Natural killer cell treated with Interleukin-12 subunit alpha and Interleukin-12 subunit beta and Interleukin-15 and Interleukin-18, amount 100 ng/mL, for 72 hours (primary cell): ENCODE data around the gene SLC17A3. TPM values are rescaled to one million over a fixed set of nuclear protein-coding genes. Genes with fewer than 3 reads are reported as not detected.

Experiments used
- ATAC-seq, 2 donors: fragments of 150-1000 bp; cut with Tn5 transposase in 1 of 2; sonication (Bioruptor Pico), chemical (Tn5 transposase) in 1 of 2; 2 replicates each; pipeline ENCODE4 v1.10.0; 2021
- DNase-seq: peaks from one replicate; pipeline ENCODE4 v3.0.0; 2022; ENCODE audit warnings: low spot score
- H3K27ac Mint-ChIP-seq, 2 donors: 1 replicate in 1 of 2; 2 replicates in 1 of 2; pipeline ENCODE4 v1.8.0; 2022; ENCODE audit warnings: mixed read lengths in 2 of 2, mild to moderate bottlenecking in 1 of 2, moderate library complexity in 1 of 2
- H3K27me3 Mint-ChIP-seq, 2 donors: 1 replicate in 1 of 2; 2 replicates in 1 of 2; pipeline ENCODE4 v1.8.0; 2022; ENCODE audit warnings: mixed read lengths in 2 of 2
- H3K36me3 Mint-ChIP-seq: one replicate; pipeline ENCODE4 v1.8.0; 2022; ENCODE audit warnings: mixed read lengths
- H3K4me1 Mint-ChIP-seq, 2 donors: 1 replicate in 1 of 2; 2 replicates in 1 of 2; pipeline ENCODE4 v1.8.0; 2022; ENCODE audit warnings: low read depth in 2 of 2, mixed read lengths in 2 of 2, mild to moderate bottlenecking in 1 of 2
- H3K4me3 Mint-ChIP-seq: one replicate; pipeline ENCODE4 v1.8.0; 2022; ENCODE audit warnings: mixed read lengths
- H3K9me3 Mint-ChIP-seq: 2 replicates; pipeline ENCODE4 v1.8.0; 2022; ENCODE audit warnings: mixed read lengths
- total RNA-seq, 2 donors: library from RNA; stranded (reverse); gene quantifications; one replicate each; pipeline ENCODE4 v1.2.3, GENCODE V29; 2022

The SLC17A3 gene, protein sequence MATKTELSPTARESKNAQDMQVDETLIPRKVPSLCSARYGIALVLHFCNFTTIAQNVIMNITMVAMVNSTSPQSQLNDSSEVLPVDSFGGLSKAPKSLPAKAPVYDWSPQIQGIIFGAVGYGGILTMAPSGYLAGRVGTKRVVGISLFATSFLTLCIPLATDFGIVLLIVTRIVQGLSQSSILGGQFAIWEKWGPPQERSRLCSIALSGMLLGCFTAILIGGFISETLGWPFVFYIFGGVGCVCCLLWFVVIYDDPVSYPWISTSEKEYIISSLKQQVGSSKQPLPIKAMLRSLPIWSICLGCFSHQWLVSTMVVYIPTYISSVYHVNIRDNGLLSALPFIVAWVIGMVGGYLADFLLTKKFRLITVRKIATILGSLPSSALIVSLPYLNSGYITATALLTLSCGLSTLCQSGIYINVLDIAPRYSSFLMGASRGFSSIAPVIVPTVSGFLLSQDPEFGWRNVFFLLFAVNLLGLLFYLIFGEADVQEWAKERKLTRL
- total RNA-seq = not detected

- ATAC-seq = no peak
- no peak for DNase-seq
- no peaks in the 10 kb centered on the region for H3K36me3 Mint-ChIP-seq
- H3K27me3 Mint-ChIP-seq = no peaks in the 10 kb centered on the region
- H3K9me3 Mint-ChIP-seq = no peaks in the 10 kb centered on the region
- peaks cover 11 to 19% of the 10 kb centered on the region in 2 donors for H3K4me1 Mint-ChIP-seq
- peak within 1 kb of the TSS in 1 of 2 donors; percentile 60 for H3K27ac Mint-ChIP-seq
- peak within 1 kb of the TSS; percentile 13 for H3K4me3 Mint-ChIP-seq
Observed at GRCh38 chr6:25874118-25874517, at the start of gene SLC17A3. TSS of gene SLC17A3 (minus strand) at chr6:25874243. CDS start at chr6:25868387, 5,856 bp downstream.

DNA sequence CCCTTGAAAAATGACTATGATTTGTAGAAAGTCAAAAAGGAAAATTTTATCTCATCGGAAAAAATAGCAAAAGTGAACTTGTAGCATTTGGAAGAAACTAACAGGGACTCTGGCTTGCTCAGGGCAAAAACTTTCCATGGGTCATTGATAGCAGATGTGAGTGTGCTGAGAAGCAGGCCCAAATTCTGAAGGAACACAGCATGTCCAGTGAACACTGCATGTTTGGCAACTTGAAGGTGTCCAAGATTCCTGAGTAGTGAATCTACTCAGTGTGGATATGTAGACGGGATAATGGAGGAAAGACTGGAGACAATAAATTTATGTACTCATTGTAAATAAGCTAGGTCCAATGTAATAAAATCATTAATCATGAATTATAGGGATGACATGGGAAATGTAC lies 48.3 kb upstream of the SLC17A3 start:
- H3K27ac Mint-ChIP-seq = no peak overlapping the region
- H3K36me3 Mint-ChIP-seq = no peaks in the 10 kb centered on the region
- no peak overlapping the region for H3K4me3 Mint-ChIP-seq
- H3K27me3 Mint-ChIP-seq = peaks cover 0 to 9% of the 10 kb centered on the region in 2 donors
- H3K9me3 Mint-ChIP-seq = no peaks in the 10 kb centered on the region
- ATAC-seq = no peak
- H3K4me1 Mint-ChIP-seq = peaks cover 0 to 8% of the 10 kb centered on the region in 2 donors
- no peak for DNase-seq

DNA sequence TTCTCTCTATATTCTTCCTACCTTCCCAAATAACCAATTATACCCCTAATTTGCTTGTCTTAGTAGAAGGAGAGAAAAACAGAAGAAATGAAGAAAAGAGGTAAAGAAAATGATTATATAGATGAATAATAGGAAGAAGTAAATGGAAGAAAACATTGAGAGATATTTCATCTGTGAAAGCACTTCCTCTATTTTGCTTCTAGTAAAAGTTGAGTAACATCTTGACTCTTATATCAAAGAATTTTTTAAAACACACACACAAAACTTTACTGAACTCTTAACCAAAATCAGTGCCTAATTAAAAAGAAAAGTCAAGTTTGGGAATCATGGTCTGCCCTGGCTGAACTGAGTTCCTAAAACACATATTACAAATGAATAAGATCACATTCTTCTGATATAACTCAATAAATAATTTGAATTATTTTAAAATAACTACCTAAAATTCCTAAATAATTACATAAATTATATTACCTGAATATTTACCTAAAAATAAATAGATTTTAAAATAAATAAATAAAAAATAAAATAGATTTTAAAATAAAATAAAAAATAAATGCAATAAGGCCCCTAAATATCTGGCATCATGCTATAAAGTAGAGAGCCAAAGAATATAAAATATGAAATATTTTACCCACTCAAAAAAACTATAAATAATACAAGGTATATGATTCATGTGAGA lies 47.6 kb upstream of the SLC17A3 start:
- H3K36me3 Mint-ChIP-seq = no peaks in the 10 kb centered on the region
- H3K4me3 Mint-ChIP-seq = no peak overlapping the region
- ATAC-seq = no peak

GRCh38 chr6:25919657-25920056 lies 45.6 kb upstream of the SLC17A3 start:
- peaks cover 0 to 8% of the 10 kb centered on the region in 2 donors for H3K4me1 Mint-ChIP-seq

More for the DNA sequence above, 47.6 kb upstream of the SLC17A3 start:
- H3K27ac Mint-ChIP-seq = no peak overlapping the region
- H3K9me3 Mint-ChIP-seq = no peaks in the 10 kb centered on the region
- H3K27me3 Mint-ChIP-seq = peaks cover 0 to 9% of the 10 kb centered on the region in 2 donors
- peaks cover 0 to 8% of the 10 kb centered on the region in 2 donors for H3K4me1 Mint-ChIP-seq
- no peak for DNase-seq

GRCh38 chr6:25918083-25918683 lies 44.1 kb upstream of the SLC17A3 start:
- H3K27ac Mint-ChIP-seq = no peak overlapping the region
- DNase-seq (no peak), ATAC-seq (no peak)
- peaks cover 0 to 8% of the 10 kb centered on the region in 2 donors for H3K4me1 Mint-ChIP-seq
- no peaks in the 10 kb centered on the region for H3K36me3 Mint-ChIP-seq
- no peak overlapping the region for H3K4me3 Mint-ChIP-seq
- H3K9me3 Mint-ChIP-seq = no peaks in the 10 kb centered on the region
- peaks cover 10 to 13% of the 10 kb centered on the region in 2 donors for H3K27me3 Mint-ChIP-seq

More at GRCh38 chr6:25919657-25920056, 45.6 kb upstream of the SLC17A3 start:
- ATAC-seq (no peak), DNase-seq (no peak)
- Mint-ChIP-seq H3K27me3 (peaks cover 0 to 9% of the 10 kb centered on the region in 2 donors), H3K4me3 (no peak overlapping the region), H3K27ac (no peak overlapping the region), H3K9me3 (no peaks in the 10 kb centered on the region), H3K36me3 (no peaks in the 10 kb centered on the region)

- no peak overlapping the region for H3K4me3 Mint-ChIP-seq
- no peak overlapping the region for H3K27ac Mint-ChIP-seq
- H3K4me1 Mint-ChIP-seq = peaks cover 0 to 8% of the 10 kb centered on the region in 2 donors
- DNase-seq = no peak
- ATAC-seq = no peak
- H3K36me3 Mint-ChIP-seq = no peaks in the 10 kb centered on the region
- peaks cover 13 to 18% of the 10 kb centered on the region in 2 donors for H3K27me3 Mint-ChIP-seq
- H3K9me3 Mint-ChIP-seq = no peaks in the 10 kb centered on the region
Observed at GRCh38 chr6:25916789-25917490, 42.9 kb upstream of the SLC17A3 start.

DNA sequence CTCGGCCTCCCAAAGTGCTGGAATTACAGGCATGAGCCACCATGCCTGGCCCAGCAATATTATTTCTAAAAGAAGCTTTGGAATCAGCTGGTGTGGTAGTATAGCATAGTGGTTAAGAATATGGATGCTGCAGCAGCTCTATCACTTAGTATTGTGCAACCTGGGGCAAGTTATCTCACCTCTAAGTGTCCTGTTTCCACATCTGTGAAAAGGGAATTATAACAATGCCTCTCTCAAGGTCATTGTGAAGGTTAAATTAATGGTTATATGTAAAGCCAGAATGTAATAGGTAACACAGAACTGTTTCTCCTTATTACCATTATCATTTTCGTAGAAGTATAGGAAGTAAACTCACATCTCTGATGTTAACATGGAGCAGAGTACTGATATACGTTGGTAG lies 42.3 kb upstream of the SLC17A3 start:
- peaks cover 0 to 8% of the 10 kb centered on the region in 2 donors for H3K4me1 Mint-ChIP-seq
- no peak for ATAC-seq
- no peaks in the 10 kb centered on the region for H3K9me3 Mint-ChIP-seq
- no peak for DNase-seq
- no peak overlapping the region for H3K27ac Mint-ChIP-seq
- peaks cover 16 to 21% of the 10 kb centered on the region in 2 donors for H3K27me3 Mint-ChIP-seq
- H3K4me3 Mint-ChIP-seq = no peak overlapping the region
- no peaks in the 10 kb centered on the region for H3K36me3 Mint-ChIP-seq

DNA sequence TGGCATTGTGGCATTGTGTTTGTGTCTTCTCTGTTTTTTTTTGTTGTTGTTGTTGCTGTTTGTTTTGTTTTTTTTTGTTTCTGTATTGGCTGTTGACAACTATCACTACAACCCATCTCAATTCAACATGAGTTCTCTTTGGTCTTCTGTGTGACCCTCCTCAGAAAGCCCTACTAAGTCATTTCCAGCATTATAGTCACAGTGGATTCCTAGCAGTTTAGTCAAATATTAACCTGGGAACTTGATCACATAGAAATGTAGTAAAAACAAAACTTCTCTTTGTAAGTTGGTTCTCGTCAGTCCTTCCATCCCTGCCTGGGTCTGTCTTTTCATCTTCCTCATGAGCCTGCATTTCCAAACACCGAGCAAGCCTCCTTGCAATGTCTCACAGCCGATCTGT lies 39.7 kb upstream of the SLC17A3 start:
- ATAC-seq (no peak), DNase-seq (no peak)
- Mint-ChIP-seq H3K36me3 (no peaks in the 10 kb centered on the region), H3K27ac (no peak overlapping the region), H3K4me1 (peaks cover 0 to 8% of the 10 kb centered on the region in 2 donors), H3K9me3 (no peaks in the 10 kb centered on the region), H3K27me3 (peaks cover 16 to 21% of the 10 kb centered on the region in 2 donors), H3K4me3 (no peak overlapping the region)

DNA sequence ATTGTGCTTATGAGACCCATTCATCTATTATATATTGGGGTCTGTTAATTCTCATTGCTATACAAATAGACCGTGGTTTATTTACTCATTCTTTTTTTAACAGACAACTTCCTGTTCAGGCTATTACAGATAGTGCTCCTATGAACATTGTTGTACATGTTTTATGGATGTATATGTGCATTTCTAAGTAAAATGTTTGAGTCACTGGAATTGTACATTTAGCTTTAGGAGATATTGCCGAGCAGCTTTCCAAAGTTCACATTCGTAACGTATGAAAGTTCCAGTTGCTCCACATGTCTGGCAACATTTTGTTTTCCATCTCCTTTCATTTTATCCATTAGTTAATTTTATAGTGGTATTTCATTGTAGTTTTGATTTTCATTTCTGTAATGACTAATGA lies 37.3 kb upstream of the SLC17A3 start:
- DNase-seq (no peak), ATAC-seq (no peak)
- Mint-ChIP-seq H3K27me3 (peaks cover 19 to 30% of the 10 kb centered on the region in 2 donors), H3K36me3 (no peaks in the 10 kb centered on the region), H3K4me3 (no peak overlapping the region), H3K9me3 (no peaks in the 10 kb centered on the region), H3K27ac (no peak overlapping the region), H3K4me1 (no peaks in the 10 kb centered on the region)

DNA sequence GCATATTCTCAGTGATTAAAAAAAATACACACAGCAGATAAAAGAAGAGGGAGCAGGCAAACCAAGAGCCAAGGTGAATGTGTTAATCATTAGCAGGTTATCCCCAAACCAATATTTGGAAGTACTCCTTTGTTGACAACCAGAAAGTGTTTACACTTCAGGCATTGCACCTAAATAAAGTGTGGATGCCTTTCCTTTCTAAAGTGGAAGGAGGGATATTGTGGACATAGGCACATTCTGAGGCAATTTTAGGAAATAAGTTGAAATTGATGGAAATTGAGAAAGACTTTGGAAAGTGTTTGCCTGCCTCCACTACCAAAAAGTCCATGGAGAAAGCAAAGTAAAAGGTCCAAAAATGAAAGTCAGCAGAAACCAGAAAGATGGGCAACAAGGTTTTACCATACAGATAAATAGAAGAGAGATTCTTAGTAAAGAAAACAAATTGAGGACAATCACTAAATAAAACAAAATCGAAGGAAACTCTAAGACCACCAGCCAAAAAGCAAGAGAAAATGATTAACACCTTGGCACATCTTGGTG lies 33.5 kb upstream of the SLC17A3 start:
- H3K4me1 Mint-ChIP-seq = no peaks in the 10 kb centered on the region
- no peak for ATAC-seq
- H3K4me3 Mint-ChIP-seq = no peak overlapping the region
- DNase-seq = no peak
- no peaks in the 10 kb centered on the region for H3K9me3 Mint-ChIP-seq
- peaks cover 22 to 27% of the 10 kb centered on the region in 2 donors for H3K27me3 Mint-ChIP-seq
- H3K27ac Mint-ChIP-seq = no peak overlapping the region
- no peaks in the 10 kb centered on the region for H3K36me3 Mint-ChIP-seq

- Mint-ChIP-seq H3K27me3 (peaks cover 17 to 18% of the 10 kb centered on the region in 2 donors), H3K27ac (no peak overlapping the region), H3K4me1 (no peaks in the 10 kb centered on the region), H3K36me3 (no peaks in the 10 kb centered on the region), H3K4me3 (no peak overlapping the region), H3K9me3 (no peaks in the 10 kb centered on the region)
- DNase-seq = no peak
- ATAC-seq = no peak
Observed at GRCh38 chr6:25903467-25904099, 29.5 kb upstream of the SLC17A3 start.

GRCh38 chr6:25902071-25902470 lies 28.0 kb upstream of the SLC17A3 start:
- no peak overlapping the region for H3K4me3 Mint-ChIP-seq
- DNase-seq (no peak), ATAC-seq (no peak)
- no peaks in the 10 kb centered on the region for H3K36me3 Mint-ChIP-seq
- H3K27me3 Mint-ChIP-seq = peaks cover 8 to 9% of the 10 kb centered on the region in 2 donors
- H3K9me3 Mint-ChIP-seq = no peaks in the 10 kb centered on the region
- H3K4me1 Mint-ChIP-seq = no peaks in the 10 kb centered on the region
- no peak overlapping the region for H3K27ac Mint-ChIP-seq

DNA sequence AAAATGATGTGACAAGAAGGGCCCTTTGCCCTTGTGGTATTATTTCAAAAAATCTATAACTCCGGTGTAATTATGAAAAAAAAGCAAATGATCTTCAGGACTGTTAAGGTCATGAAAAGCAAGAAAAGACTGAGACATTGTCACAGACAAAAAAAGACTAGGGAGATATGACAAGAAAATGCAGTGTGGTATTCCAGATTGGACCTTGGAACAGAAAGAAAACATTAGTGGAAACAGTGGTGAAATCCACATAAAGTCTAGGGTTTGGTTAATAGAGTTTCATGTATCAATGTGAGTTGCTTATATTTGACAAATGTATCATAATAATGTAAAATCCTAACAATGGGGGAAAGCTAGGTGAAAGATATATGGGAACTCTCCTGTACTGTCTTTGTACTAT lies 26.8 kb upstream of the SLC17A3 start:
- no peaks in the 10 kb centered on the region for H3K9me3 Mint-ChIP-seq
- no peak overlapping the region for H3K27ac Mint-ChIP-seq
- DNase-seq (no peak), ATAC-seq (no peak)
- H3K36me3 Mint-ChIP-seq = no peaks in the 10 kb centered on the region
- no peak overlapping the region for H3K4me3 Mint-ChIP-seq
- peaks cover 8 to 9% of the 10 kb centered on the region in 2 donors for H3K27me3 Mint-ChIP-seq
- no peaks in the 10 kb centered on the region for H3K4me1 Mint-ChIP-seq
